Measurements from ENCODE around the gene RNASEH2B.

DNA sequence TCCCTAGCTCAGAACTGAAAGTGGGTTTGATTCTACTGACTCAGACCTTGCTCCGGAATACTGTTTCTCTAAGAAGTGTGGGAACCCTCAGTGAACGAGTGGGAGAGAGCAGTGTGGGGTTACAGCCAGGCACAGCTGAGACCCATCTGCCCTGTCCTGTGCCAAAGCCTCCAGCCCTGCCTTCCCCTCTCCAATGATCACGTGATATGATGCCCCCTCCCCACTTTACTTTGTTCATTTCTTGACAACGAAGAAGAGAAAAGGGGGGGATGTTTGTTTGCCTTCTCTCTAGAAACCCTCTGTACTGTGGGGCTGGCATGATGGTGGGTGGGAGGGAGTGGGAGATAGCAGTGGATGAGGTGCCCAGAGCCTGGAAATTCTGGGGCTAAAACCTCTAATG is 96.0 kb downstream of the RNASEH2B start:
- TF ChIP-seq CTCF (IDR thresholded peaks at IDR 0.05; ENCODE audit: insufficient read depth, low read length, poor library complexity, severe bottlenecking) = no peak
- no peak for TF ChIP-seq EZH2phosphoT487 (conservative IDR thresholded peaks at IDR 0.05; ENCODE audit: low read length)

Measured in SU-DHL-6 (cell line).